Erythroblast (primary cell): ENCODE measurements around the gene LRRD1.
A peak's percentile ranks its signal among the peaks of the same experiment; 100 is the strongest.
"Not testable (repeated sequence)": the region's sequence is repeated elsewhere in the genome, so short reads cannot be mapped to it uniquely, and the experiment has no call there.

Source experiments
- DNase-seq, 2 experiments: peaks; one replicate each; lab custom pipeline; 2025; lab: John Stamatoyannopoulos, UW
- GATA1 ChIP-seq: IDR thresholded peaks from 2 replicates; pipeline ENCODE4 v1.6.1; 2011; ENCODE audit warnings: low read depth, mild to moderate bottlenecking, control low read depth, low read length, moderate library complexity
- POLR2A ChIP-seq: IDR thresholded peaks from 2 replicates; pipeline ENCODE4 v1.6.1; 2011; ENCODE audit warnings: mild to moderate bottlenecking, low read length

LRRD1 gene

DNA sequence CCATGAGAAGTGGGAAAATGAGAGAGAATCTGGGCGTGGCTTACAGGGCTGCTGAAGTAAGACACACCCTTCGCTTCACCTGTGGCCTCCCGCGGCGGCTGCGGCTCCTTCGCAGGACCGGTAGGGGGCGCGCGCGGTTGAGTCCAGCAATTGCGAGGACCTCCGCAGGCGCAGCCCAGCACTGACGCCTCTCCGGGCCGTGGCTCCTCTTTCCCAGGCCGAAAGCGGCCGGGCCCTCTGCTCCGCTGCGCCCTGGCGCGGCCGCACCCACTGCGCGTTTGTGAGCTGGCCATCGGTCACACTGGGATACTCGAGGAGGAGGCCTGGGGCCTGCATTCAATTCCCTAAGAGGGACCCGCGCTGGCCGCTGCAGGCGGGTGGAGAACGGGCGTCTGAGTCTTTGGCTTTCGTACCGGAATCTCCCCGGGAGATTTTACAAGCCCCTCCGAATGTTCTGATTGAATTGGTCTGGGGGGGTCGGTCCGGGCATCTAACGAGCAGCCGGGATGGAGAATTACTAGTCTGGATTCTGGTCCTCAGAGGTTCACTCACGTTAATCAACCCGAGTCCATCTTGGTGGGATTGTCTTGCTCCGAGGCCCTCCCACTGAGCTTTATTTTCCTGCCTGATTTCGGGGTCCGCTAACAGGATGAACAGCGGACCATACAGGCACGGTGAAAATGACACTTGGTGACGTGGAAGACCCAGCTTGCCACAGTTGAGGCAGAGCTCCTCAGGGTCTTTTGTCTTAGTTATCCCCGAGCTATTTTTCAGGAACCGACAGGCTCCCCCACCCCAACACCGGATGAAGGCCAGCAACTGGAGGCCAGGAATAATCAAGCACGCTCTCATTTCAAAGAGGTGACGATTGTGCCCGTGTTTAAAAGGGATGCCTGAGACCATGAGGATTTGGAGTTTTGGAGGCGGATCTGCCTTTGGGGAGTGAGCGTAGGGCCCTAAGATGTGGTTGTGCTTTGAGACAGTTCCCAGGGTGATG lies at the start of gene LRRD1:
LRRD1 (minus strand) TSS at position 215 of the 997 bp plus-strand sequence. CDS start 13,940 bp downstream, outside the sequence.
- TF ChIP-seq GATA1 = no peak
- TF ChIP-seq POLR2A = no peak
- DNase-seq = peak; percentile 89 to 90

GRCh38 chr7:92228742-92229141 lies 49.8 kb upstream of the LRRD1 start:
- DNase-seq = no peak
- TF ChIP-seq POLR2A (no peak), GATA1 (no peak)

DNA sequence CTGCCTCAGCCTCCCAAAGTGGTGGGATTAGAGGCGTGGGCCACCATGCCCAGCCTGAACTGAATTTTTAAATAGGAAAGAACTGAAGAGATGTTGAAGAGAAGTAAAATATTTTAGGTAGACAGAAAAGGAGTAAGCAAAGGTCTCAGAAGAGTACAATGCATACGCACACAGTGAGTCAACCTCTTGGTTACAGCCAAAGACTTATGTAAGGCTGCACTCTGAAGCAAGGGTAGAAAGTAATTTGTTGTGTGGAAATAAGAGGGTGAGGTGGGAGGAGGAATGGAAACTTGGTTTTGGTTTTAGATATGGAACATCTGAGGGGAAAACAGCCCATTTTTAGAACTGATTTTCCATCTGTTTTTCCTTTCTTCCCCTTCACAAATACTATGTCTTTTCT lies 49.2 kb upstream of the LRRD1 start:
- TF ChIP-seq POLR2A (no peak), GATA1 (no peak)
- no peak for DNase-seq

DNA sequence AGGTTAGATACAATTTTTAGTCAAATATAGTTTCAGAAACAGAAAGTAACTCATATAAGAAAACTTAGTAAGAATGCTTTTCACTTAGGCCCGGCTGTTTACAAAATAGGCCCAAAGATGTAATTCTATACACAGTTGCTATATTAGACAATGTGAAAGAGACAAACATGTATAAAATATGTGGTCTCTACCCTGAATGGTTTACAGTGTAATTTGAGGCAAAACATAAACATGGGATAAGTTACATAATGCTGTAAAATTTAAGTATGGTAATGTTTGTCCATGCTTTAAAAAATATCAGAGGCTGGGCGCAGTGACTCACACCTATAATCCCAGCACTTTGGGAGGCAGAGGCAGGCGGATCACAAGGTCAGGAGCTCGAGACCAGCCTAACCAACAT lies 48.0 kb upstream of the LRRD1 start:
- TF ChIP-seq POLR2A (no peak), GATA1 (no peak)
- DNase-seq = no peak

DNA sequence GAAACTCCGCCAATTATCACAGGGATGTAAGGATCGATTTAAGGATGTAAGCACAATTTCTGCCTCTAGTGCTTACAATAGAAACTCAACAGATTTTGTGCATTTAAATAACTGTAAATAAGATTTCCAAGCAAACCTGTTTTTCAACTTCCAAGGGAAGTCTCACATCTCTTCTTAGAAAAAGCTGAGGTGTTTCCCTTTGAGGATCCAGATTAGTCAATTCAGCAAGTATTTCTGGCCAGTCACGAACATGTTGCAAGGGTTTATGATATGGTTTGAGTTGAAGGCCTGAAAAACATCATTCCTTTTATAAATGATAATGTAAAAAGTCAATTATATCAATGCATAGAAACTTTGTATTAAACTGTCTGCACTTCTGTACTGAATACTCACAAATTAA lies 42.8 kb upstream of the LRRD1 start:
- no peak for DNase-seq
- TF ChIP-seq GATA1 = no peak
- TF ChIP-seq POLR2A = no peak

DNA sequence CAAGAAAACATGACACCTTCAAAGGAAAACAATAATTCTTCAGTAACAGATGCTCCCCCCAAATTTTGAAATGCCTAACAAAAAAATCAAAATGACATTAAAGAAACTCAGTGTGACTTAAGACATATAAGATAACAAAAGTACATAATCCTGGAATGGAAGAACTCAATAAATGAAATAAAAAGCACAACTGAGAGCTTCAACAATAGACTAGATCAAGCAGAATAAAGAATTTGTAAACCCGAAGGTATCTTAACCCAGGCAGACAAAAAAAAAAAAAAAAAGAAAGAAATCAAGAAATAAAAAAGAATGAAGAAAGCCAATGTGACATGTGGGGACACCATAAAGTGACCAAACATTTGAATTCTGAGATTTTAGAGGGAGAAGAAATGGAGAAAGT lies 27.7 kb upstream of the LRRD1 start:
- TF ChIP-seq GATA1 = no peak
- TF ChIP-seq POLR2A = no peak
- no peak for DNase-seq

DNA sequence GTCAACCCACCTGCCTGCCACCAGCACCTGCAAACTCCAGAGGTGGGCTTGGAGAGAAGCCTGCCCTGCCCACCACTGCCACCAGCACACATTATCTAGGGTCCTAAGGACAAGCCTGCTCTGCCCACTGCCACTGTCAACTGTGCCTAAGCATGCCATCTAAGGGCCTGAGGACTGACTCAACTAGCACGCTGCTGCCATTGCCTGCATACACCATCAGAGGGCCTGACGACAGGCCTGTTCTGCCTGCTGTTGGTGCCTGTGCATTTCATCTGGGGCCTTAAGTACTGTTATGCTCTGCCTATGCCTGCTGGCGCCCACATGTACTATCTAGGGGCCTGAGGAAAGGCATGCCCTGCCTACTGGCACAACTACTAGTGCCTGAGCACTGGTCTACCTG lies 27.0 kb upstream of the LRRD1 start:
- no peak for DNase-seq
- TF ChIP-seq GATA1 (no peak), POLR2A (no peak)

DNA sequence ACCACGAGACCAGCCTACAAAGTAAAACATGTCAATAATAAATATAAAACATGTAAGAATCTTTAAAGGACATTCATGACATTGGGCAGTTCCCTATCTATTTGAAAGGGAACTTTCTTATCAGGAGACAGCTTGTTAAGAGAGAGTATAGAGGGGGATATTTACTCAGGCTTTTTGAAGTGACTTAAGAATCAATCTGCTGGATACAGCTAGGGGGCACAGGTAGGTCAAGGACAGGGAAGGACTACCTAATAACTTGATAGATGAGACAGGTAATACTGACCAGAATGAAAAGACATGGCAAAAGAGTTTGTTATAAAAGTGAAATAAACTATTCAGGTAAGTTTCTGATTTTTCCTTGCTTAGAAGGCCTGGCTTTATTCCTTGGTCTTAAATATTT lies 21.8 kb upstream of the LRRD1 start:
- TF ChIP-seq GATA1 = no peak
- no peak for TF ChIP-seq POLR2A
- DNase-seq = peak in 1 of 2 experiments; percentile 4

DNA sequence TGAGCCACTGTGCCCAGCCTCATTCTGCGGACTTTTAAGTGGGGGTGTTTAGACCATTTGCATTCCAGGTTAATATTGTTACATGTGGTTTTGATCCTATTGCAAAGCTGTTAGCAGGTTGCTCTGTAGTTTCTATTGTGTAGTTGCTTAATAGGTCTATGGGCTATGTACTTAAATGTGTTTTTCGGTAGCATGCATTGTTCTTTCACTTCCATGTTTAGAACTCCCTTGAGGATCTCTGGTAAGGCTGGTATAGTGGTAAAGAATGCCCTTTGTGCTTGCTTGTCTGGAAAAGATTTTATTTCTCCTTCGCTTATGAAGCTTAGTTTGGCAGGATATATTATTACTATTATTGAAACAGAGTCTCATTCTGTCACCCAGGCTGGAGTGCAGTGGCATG lies 13.4 kb upstream of the LRRD1 start:
- no peak for DNase-seq
- TF ChIP-seq POLR2A = no peak
- TF ChIP-seq GATA1 = no peak

- DNase-seq = not testable (repeated sequence)
Observed at GRCh38 chr7:92189246-92189645, 10.3 kb upstream of the LRRD1 start.

DNA sequence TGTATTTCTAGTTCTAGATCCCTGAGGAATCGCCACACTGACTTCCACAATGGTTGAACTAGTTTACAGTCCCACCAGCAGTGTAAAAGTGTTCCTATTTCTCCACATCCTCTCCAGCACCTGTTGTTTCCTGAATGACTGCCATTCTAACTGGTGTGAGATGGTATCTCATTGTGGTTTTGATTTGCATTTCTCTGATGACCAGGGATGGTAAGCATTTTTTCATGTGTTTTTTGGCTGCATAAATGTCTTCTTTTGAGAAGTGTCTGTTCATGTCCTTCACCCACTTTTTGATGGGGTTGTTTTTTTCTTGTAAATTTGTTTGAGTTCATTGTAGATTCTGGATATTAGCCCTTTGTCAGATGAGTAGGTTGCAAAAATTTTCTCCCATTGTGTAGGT lies 5.4 kb upstream of the LRRD1 start:
- DNase-seq = not testable (repeated sequence)

- DNase-seq = no peak
- TF ChIP-seq POLR2A (no peak), GATA1 (no peak)
Observed at GRCh38 chr7:92177362-92177761, 1.6 kb downstream of the LRRD1 start.

- DNase-seq = not testable (repeated sequence)
Observed at GRCh38 chr7:92169529-92169928, 9.4 kb downstream of the LRRD1 start.

DNA sequence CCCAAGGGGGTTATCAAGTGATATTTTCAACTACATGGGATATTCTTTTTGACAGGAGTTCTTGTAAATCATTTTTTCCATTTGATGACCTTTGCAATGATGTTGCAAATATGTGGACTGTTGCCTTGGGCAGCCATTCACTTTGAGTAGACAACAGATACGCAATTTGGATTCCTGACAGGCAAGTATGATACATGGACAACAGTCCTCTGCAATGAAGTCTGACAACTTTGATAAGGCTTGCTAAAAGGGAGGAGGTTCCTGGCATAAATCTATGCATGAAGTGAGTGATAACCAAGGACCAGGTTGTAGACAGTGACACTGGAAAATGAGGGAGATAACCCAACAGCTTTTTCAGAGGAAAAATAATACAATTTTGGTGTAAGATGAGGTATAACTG lies 17.7 kb downstream of the LRRD1 start:
- TF ChIP-seq GATA1 = no peak
- DNase-seq = peak; percentile 16 to 57
